GM19328 (cell line): ENCODE data around the gene ANTXR1.

Experiments
- ATAC-seq: cut with Tn5 transposase; IDR thresholded peaks from one replicate; pipeline ENCODE4 v1.9.1; 2021; ENCODE audit warnings: mild to moderate bottlenecking, moderate library complexity; ENCODE audit not compliant: unreplicated experiment

Gene ANTXR1

GRCh38 chr2:69096326-69097095, 83.5 kb downstream of the ANTXR1 start:
- no peak for ATAC-seq

GRCh38 chr2:69097148-69097610, 84.2 kb downstream of the ANTXR1 start:
- ATAC-seq, result no peak

- ATAC-seq, result no peak
Observed at GRCh38 chr2:69097891-69098655, 85.1 kb downstream of the ANTXR1 start.

- ATAC-seq, result no peak
Observed at GRCh38 chr2:69099541-69099940, 86.6 kb downstream of the ANTXR1 start.

- no peak for ATAC-seq
Observed at GRCh38 chr2:69100220-69100723, 87.3 kb downstream of the ANTXR1 start.

- ATAC-seq, result no peak
Observed at GRCh38 chr2:69102041-69102593, 89.1 kb downstream of the ANTXR1 start.

GRCh38 chr2:69103419-69103818, 90.4 kb downstream of the ANTXR1 start:
- ATAC-seq, result no peak

- ATAC-seq, result no peak
Observed at GRCh38 chr2:69104261-69104660, 91.3 kb downstream of the ANTXR1 start.

GRCh38 chr2:69109255-69109654, 96.3 kb downstream of the ANTXR1 start:
- ATAC-seq, result no peak

GRCh38 chr2:69111076-69111475, 98.1 kb downstream of the ANTXR1 start:
- ATAC-seq, result no peak

- ATAC-seq, result no peak
Observed at GRCh38 chr2:69113627-69114026, 100.6 kb downstream of the ANTXR1 start.

- ATAC-seq, result no peak
Observed at GRCh38 chr2:69114534-69114933, 101.6 kb downstream of the ANTXR1 start.

- ATAC-seq, result no peak
Observed at GRCh38 chr2:69116438-69116837, 103.5 kb downstream of the ANTXR1 start.

- ATAC-seq, result no peak
Observed at GRCh38 chr2:69118609-69119008, 105.6 kb downstream of the ANTXR1 start.

- no peak for ATAC-seq
Observed at GRCh38 chr2:69119104-69119894, 106.3 kb downstream of the ANTXR1 start.

- ATAC-seq, result no peak
Observed at GRCh38 chr2:69122271-69122670, 109.3 kb downstream of the ANTXR1 start.

- no peak for ATAC-seq
Observed at GRCh38 chr2:69123182-69123581, 110.2 kb downstream of the ANTXR1 start.

GRCh38 chr2:69124343-69124742, 111.4 kb downstream of the ANTXR1 start:
- no peak for ATAC-seq

- ATAC-seq, result no peak
Observed at GRCh38 chr2:69125816-69126215, 112.8 kb downstream of the ANTXR1 start.

GRCh38 chr2:69126341-69126740, 113.4 kb downstream of the ANTXR1 start:
- no peak for ATAC-seq

- no peak for ATAC-seq
Observed at GRCh38 chr2:69131452-69131851, 118.5 kb downstream of the ANTXR1 start.
